SU-DHL-6 (cell line): ENCODE measurements around the gene SANBR.

Experiments used
- H2AFZ ChIP-seq: fragments of 200-600 bp; sonication (generic); 2 replicates; pipeline ENCODE4 v1.6.1; 2014; ENCODE audit warnings: low read depth, mild to moderate bottlenecking, moderate library complexity, mixed read lengths, antibody characterized with exemption, low read length; ENCODE audit not compliant: severe bottlenecking
- H3F3A ChIP-seq: fragments of 200-600 bp; shearing (Covaris generic); 2 replicates; pipeline ENCODE4 v1.6.0; 2016; ENCODE audit warnings: antibody characterized with exemption, mild to moderate bottlenecking; ENCODE audit not compliant: insufficient read depth
- H3K27ac ChIP-seq: fragments of 200-600 bp; sonication (generic); 2 replicates; pipeline ENCODE4 v1.5.1; 2016; ENCODE audit warnings: low read depth, mild to moderate bottlenecking, low read length, moderate library complexity, mixed read lengths
- H3K27me3 ChIP-seq: fragments of 200-600 bp; sonication (generic), shearing (Covaris generic); 2 replicates; pipeline ENCODE4 v1.6.0; 2014; ENCODE audit warnings: mild to moderate bottlenecking, low read length
- H3K36me3 ChIP-seq: fragments of 200-600 bp; sonication (generic); 2 replicates; pipeline ENCODE4 v1.6.1; 2014; ENCODE audit warnings: mild to moderate bottlenecking, low read length, mixed read lengths
- H3K4me2 ChIP-seq: fragments of 300-600, 200-600 bp; shearing (Covaris generic), sonication (generic); 2 replicates; pipeline ENCODE4 v1.6.0; 2014; ENCODE audit warnings: low read length, low read depth, mild to moderate bottlenecking; ENCODE audit not compliant: poor library complexity, severe bottlenecking
- H3K4me3 ChIP-seq: fragments of 200-600 bp; sonication (generic); 2 replicates; pipeline ENCODE4 v1.5.1; 2014; ENCODE audit warnings: antibody characterized with exemption, low read length, mild to moderate bottlenecking, mixed read lengths; ENCODE audit not compliant: insufficient read depth, poor library complexity, severe bottlenecking
- H3K79me2 ChIP-seq: fragments of 200-600 bp; sonication (generic); 2 replicates; pipeline ENCODE4 v1.6.1; 2014; ENCODE audit warnings: mild to moderate bottlenecking, low read length, moderate library complexity; ENCODE audit not compliant: insufficient read depth
- H3K9ac ChIP-seq: fragments of 200-600 bp; sonication (generic); 2 replicates; pipeline ENCODE4 v1.7.0; 2014; ENCODE audit warnings: mild to moderate bottlenecking, low read length
- H3K9me2 ChIP-seq: fragments of 200-600 bp; sonication (generic); replicated peaks from 2 replicates; pipeline ENCODE4 v1.6.1; 2014; ENCODE audit warnings: low read length; ENCODE audit not compliant: insufficient read depth
- H3K9me3 ChIP-seq: fragments of 200-600 bp; sonication (generic); 2 replicates; pipeline ENCODE4 v1.6.1; 2014; ENCODE audit warnings: low read length, mixed read lengths; ENCODE audit not compliant: insufficient read depth
- H4K20me1 ChIP-seq: fragments of 200-600 bp; sonication (generic); 2 replicates; pipeline ENCODE4 v1.6.1; 2014; ENCODE audit warnings: low read depth, mild to moderate bottlenecking, antibody characterized with exemption, low read length, moderate library complexity, mixed read lengths
- CTCF ChIP-seq: fragments of 200-600 bp; sonication (generic); IDR thresholded peaks from one replicate; pipeline ENCODE4 v1.5.1; 2017; ENCODE audit warnings: antibody characterized with exemption, mild to moderate bottlenecking, low read length, moderate library complexity; ENCODE audit not compliant: insufficient read depth, poor library complexity, severe bottlenecking
- EZH2phosphoT487 ChIP-seq: fragments of 200-600 bp; sonication (generic), shearing (Covaris generic); conservative IDR thresholded peaks from 2 replicates; pipeline ENCODE4 v1.6.1; 2018; ENCODE audit warnings: mild to moderate bottlenecking, antibody characterized with exemption, low read length, moderate library complexity, mixed read lengths

The SANBR gene

GRCh38 chr2:61090386-61090921, 24.8 kb downstream of the SANBR start:
- Histone ChIP-seq H3K9ac (no peak overlapping the region), H3K9me2 (no peaks in the 10 kb centered on the region), H3K9me3 (no peaks in the 10 kb centered on the region), H3K79me2 (no peaks in the 10 kb centered on the region), H4K20me1 (no peaks in the 10 kb centered on the region), H2AFZ (no peak overlapping the region), H3K36me3 (peaks cover 4% of the 10 kb centered on the region; the same call in 1 of the 2 replicates), H3F3A (no peaks in the 10 kb centered on the region), H3K27ac (no peak overlapping the region), H3K4me2 (no peak overlapping the region), H3K4me3 (no peak overlapping the region), H3K27me3 (no peaks in the 10 kb centered on the region)
- no peak for TF ChIP-seq EZH2phosphoT487
- TF ChIP-seq CTCF, result no peak

GRCh38 chr2:61091485-61091884, 25.8 kb downstream of the SANBR start:
- Histone ChIP-seq H3K9ac (no peak overlapping the region), H3K4me2 (no peak overlapping the region), H3K36me3 (peaks cover 4% of the 10 kb centered on the region; the same call in 1 of the 2 replicates), H3F3A (no peaks in the 10 kb centered on the region), H3K9me3 (no peaks in the 10 kb centered on the region), H3K9me2 (no peaks in the 10 kb centered on the region), H3K79me2 (no peaks in the 10 kb centered on the region), H2AFZ (no peak overlapping the region), H4K20me1 (no peaks in the 10 kb centered on the region), H3K27me3 (no peaks in the 10 kb centered on the region), H3K27ac (no peak overlapping the region), H3K4me3 (no peak overlapping the region)
- TF ChIP-seq CTCF (no peak), EZH2phosphoT487 (no peak)

GRCh38 chr2:61096438-61096837, 30.8 kb downstream of the SANBR start:
- no peaks in the 10 kb centered on the region for H3F3A ChIP-seq
- no peak overlapping the region for H3K9ac ChIP-seq
- no peak overlapping the region for H3K27ac ChIP-seq
- H3K9me3 ChIP-seq, result no peaks in the 10 kb centered on the region
- H3K27me3 ChIP-seq, result no peaks in the 10 kb centered on the region
- no peak overlapping the region for H2AFZ ChIP-seq
- H3K4me3 ChIP-seq, result no peak overlapping the region
- TF ChIP-seq EZH2phosphoT487 (no peak), CTCF (no peak)
- no peaks in the 10 kb centered on the region for H3K79me2 ChIP-seq
- H3K9me2 ChIP-seq, result no peaks in the 10 kb centered on the region
- no peak overlapping the region for H3K4me2 ChIP-seq
- H3K36me3 ChIP-seq, result no peaks in the 10 kb centered on the region
- H4K20me1 ChIP-seq, result no peaks in the 10 kb centered on the region
